ENCODE results near the gene TTYH2.

TTYH2 gene

GRCh38 chr17:74233937-74234336 is 20.6 kb downstream of the TTYH2 start:
- DNase-seq (ENCODE audit: low read depth in 1 of 2, low spot score in 1 of 2) = no peak

GRCh38 chr17:74234486-74234885 is 21.1 kb downstream of the TTYH2 start:
- no peak for DNase-seq (ENCODE audit: low read depth in 1 of 2, low spot score in 1 of 2)

GRCh38 chr17:74235040-74235581 is 21.7 kb downstream of the TTYH2 start:
- no peak for DNase-seq (ENCODE audit: low read depth in 1 of 2, low spot score in 1 of 2)

- no peak for DNase-seq (ENCODE audit: low read depth in 1 of 2, low spot score in 1 of 2)
Measured at GRCh38 chr17:74235911-74236371, 22.6 kb downstream of the TTYH2 start.

- no peak for DNase-seq (ENCODE audit: low read depth in 1 of 2, low spot score in 1 of 2)
Measured at GRCh38 chr17:74237321-74237720, 23.9 kb downstream of the TTYH2 start.

GRCh38 chr17:74239172-74239571 is 25.8 kb downstream of the TTYH2 start:
- no peak for DNase-seq (ENCODE audit: low read depth in 1 of 2, low spot score in 1 of 2)

- no peak for DNase-seq (ENCODE audit: low read depth in 1 of 2, low spot score in 1 of 2)
Measured at GRCh38 chr17:74240618-74241205, 27.3 kb downstream of the TTYH2 start.

- no peak for DNase-seq (ENCODE audit: low read depth in 1 of 2, low spot score in 1 of 2)
Measured at GRCh38 chr17:74241431-74241830, 28.1 kb downstream of the TTYH2 start.

GRCh38 chr17:74241847-74242246 is 28.5 kb downstream of the TTYH2 start:
- no peak for DNase-seq (ENCODE audit: low read depth in 1 of 2, low spot score in 1 of 2)

- no peak for DNase-seq (ENCODE audit: low read depth in 1 of 2, low spot score in 1 of 2)
Measured at GRCh38 chr17:74243013-74243755, 29.8 kb downstream of the TTYH2 start.

GRCh38 chr17:74244128-74244527 is 30.8 kb downstream of the TTYH2 start:
- no peak for DNase-seq (ENCODE audit: low read depth in 1 of 2, low spot score in 1 of 2)

- DNase-seq (ENCODE audit: low read depth in 1 of 2, low spot score in 1 of 2) = no peak
Measured at GRCh38 chr17:74244548-74244947, 31.2 kb downstream of the TTYH2 start.

GRCh38 chr17:74245145-74245831 is 31.9 kb downstream of the TTYH2 start:
- DNase-seq (ENCODE audit: low read depth in 1 of 2, low spot score in 1 of 2) = no peak

GRCh38 chr17:74245871-74246270 is 32.5 kb downstream of the TTYH2 start:
- no peak for DNase-seq (ENCODE audit: low read depth in 1 of 2, low spot score in 1 of 2)

- no peak for DNase-seq (ENCODE audit: low read depth in 1 of 2, low spot score in 1 of 2)
Measured at GRCh38 chr17:74249590-74250270, 36.4 kb downstream of the TTYH2 start.

- DNase-seq (ENCODE audit: low read depth in 1 of 2, low spot score in 1 of 2) = no peak
Measured at GRCh38 chr17:74250324-74250995, 37.1 kb downstream of the TTYH2 start.

- DNase-seq (ENCODE audit: low read depth in 1 of 2, low spot score in 1 of 2) = no peak
Measured at GRCh38 chr17:74251051-74251450, 37.7 kb downstream of the TTYH2 start.

- no peak for DNase-seq (ENCODE audit: low read depth in 1 of 2, low spot score in 1 of 2)
Measured at GRCh38 chr17:74251569-74251968, 38.2 kb downstream of the TTYH2 start.

GRCh38 chr17:74252211-74252610 is 38.8 kb downstream of the TTYH2 start:
- DNase-seq (ENCODE audit: low read depth in 1 of 2, low spot score in 1 of 2) = no peak

GRCh38 chr17:74253036-74253435 is 39.7 kb downstream of the TTYH2 start:
- DNase-seq (ENCODE audit: low read depth in 1 of 2, low spot score in 1 of 2) = no peak

GRCh38 chr17:74257311-74257710 is 43.9 kb downstream of the TTYH2 start:
- DNase-seq (ENCODE audit: low read depth in 1 of 2, low spot score in 1 of 2) = no peak

Measured in stimulated activated CD4-positive, alpha-beta T cell treated with anti-CD3 and anti-CD28 coated beads, Interleukin-15, amount 100 ng/mL, for 1 hour (primary cell).